OCI-LY7 (cell line): ENCODE results near the gene NPC2.

Experiments
- CTCF ChIP-seq: fragments of 200-600 bp; sonication (generic); conservative IDR thresholded peaks from 2 replicates; pipeline ENCODE4 v1.5.1; 2014; ENCODE audit warnings: mild to moderate bottlenecking, antibody characterized with exemption, low read length, moderate library complexity, mixed read lengths
- EZH2phosphoT487 ChIP-seq: fragments of 200-600 bp; sonication (generic); IDR thresholded peaks from 2 replicates; pipeline ENCODE4 v1.6.1; 2018; ENCODE audit warnings: low read depth, borderline replicate concordance, mild to moderate bottlenecking, mixed run types, antibody characterized with exemption, low read length, moderate library complexity, mixed read lengths

GRCh38 chr14:74501135-74501614 is 8.1 kb upstream of the NPC2 start:
- TF ChIP-seq CTCF (peak; percentile 67), EZH2phosphoT487 (no peak)
